ENCODE data around the gene ZSWIM5.
"Not testable (repeated sequence)": the region's sequence is repeated elsewhere in the genome, so short reads cannot be mapped to it uniquely, and the experiment has no call there.

Gene ZSWIM5

GRCh38 chr1:45094371-45094770 lies 112.0 kb downstream of the ZSWIM5 start:
- DNase-seq (ENCODE audit: low read depth in 2 of 2): not testable (repeated sequence)

- no peak for DNase-seq (ENCODE audit: low read depth in 2 of 2)
These were observed 113.1 kb downstream of the ZSWIM5 start for GRCh38 chr1:45093334-45093733.

GRCh38 chr1:45089711-45090110 lies 116.7 kb downstream of the ZSWIM5 start:
- DNase-seq (ENCODE audit: low read depth in 2 of 2): no peak

GRCh38 chr1:45084562-45084961 lies 121.8 kb downstream of the ZSWIM5 start:
- no peak for DNase-seq (ENCODE audit: low read depth in 2 of 2)

- DNase-seq (ENCODE audit: low read depth in 2 of 2): no peak
These were observed 126.9 kb downstream of the ZSWIM5 start for GRCh38 chr1:45079533-45079932.

- not testable (repeated sequence) for DNase-seq (ENCODE audit: low read depth in 2 of 2)
These were observed 129.4 kb downstream of the ZSWIM5 start for GRCh38 chr1:45076959-45077358.

GRCh38 chr1:45071567-45071966 lies 134.8 kb downstream of the ZSWIM5 start:
- DNase-seq (ENCODE audit: low read depth in 2 of 2): no peak

GRCh38 chr1:45067806-45068205 lies 138.6 kb downstream of the ZSWIM5 start:
- no peak for DNase-seq (ENCODE audit: low read depth in 2 of 2)

- no peak for DNase-seq (ENCODE audit: low read depth in 2 of 2)
These were observed 141.3 kb downstream of the ZSWIM5 start for GRCh38 chr1:45065083-45065482.

GRCh38 chr1:45062463-45062862 lies 143.9 kb downstream of the ZSWIM5 start:
- not testable (repeated sequence) for DNase-seq (ENCODE audit: low read depth in 2 of 2)

GRCh38 chr1:45059829-45060228 lies 146.6 kb downstream of the ZSWIM5 start:
- no peak for DNase-seq (ENCODE audit: low read depth in 2 of 2)

GRCh38 chr1:45057542-45057941 lies 148.9 kb downstream of the ZSWIM5 start:
- no peak for DNase-seq (ENCODE audit: low read depth in 2 of 2)

- DNase-seq (ENCODE audit: low read depth in 2 of 2): no peak
These were observed 155.2 kb downstream of the ZSWIM5 start for GRCh38 chr1:45051005-45051772.

GRCh38 chr1:45047032-45047431 lies 159.4 kb downstream of the ZSWIM5 start:
- no peak for DNase-seq (ENCODE audit: low read depth in 2 of 2)

GRCh38 chr1:45044916-45045315 lies 161.5 kb downstream of the ZSWIM5 start:
- no peak for DNase-seq (ENCODE audit: low read depth in 2 of 2)

GRCh38 chr1:45043094-45043493 lies 163.3 kb downstream of the ZSWIM5 start:
- no peak for DNase-seq (ENCODE audit: low read depth in 2 of 2)

GRCh38 chr1:45040297-45040696 lies 166.1 kb downstream of the ZSWIM5 start:
- DNase-seq (ENCODE audit: low read depth in 2 of 2): no peak

GRCh38 chr1:45038661-45039364 lies 167.6 kb downstream of the ZSWIM5 start:
- DNase-seq (ENCODE audit: low read depth in 2 of 2): no peak

- no peak for DNase-seq (ENCODE audit: low read depth in 2 of 2)
These were observed 168.2 kb downstream of the ZSWIM5 start for GRCh38 chr1:45038240-45038639.

GRCh38 chr1:45037456-45037855 lies 168.9 kb downstream of the ZSWIM5 start:
- DNase-seq (ENCODE audit: low read depth in 2 of 2): no peak

- no peak for DNase-seq (ENCODE audit: low read depth in 2 of 2)
These were observed 170.6 kb downstream of the ZSWIM5 start for GRCh38 chr1:45035631-45036301.

GRCh38 chr1:45033356-45033755 lies 173.0 kb downstream of the ZSWIM5 start:
- DNase-seq (ENCODE audit: low read depth in 2 of 2): no peak

- no peak for DNase-seq (ENCODE audit: low read depth in 2 of 2)
These were observed 173.6 kb downstream of the ZSWIM5 start for GRCh38 chr1:45032837-45033236.
